HFFc6 (cell line): ENCODE measurements around the gene SMAD2. TPM values are rescaled to one million over a fixed set of nuclear protein-coding genes. Genes with fewer than 3 reads are reported as not detected.
"Not testable (repeated sequence)": the region's sequence is repeated elsewhere in the genome, so short reads cannot be mapped to it uniquely, and the experiment has no call there.

ENCODE experiments used
- DNase-seq: peaks from one replicate; pipeline ENCODE4 v3.0.0-alpha.2; 2018
- H3K27ac Mint-ChIP-seq: 2 replicates; pipeline ENCODE4 v1.8.0; 2020; ENCODE audit warnings: mild to moderate bottlenecking, mixed read lengths
- H3K27me3 Mint-ChIP-seq: 2 replicates; pipeline ENCODE4 v1.8.0; 2021; ENCODE audit warnings: mild to moderate bottlenecking, moderate library complexity, mixed read lengths; ENCODE audit not compliant: insufficient read depth
- H3K36me3 Mint-ChIP-seq: 2 replicates; pipeline ENCODE4 v1.8.0; 2021; ENCODE audit warnings: low read depth, mixed read lengths
- H3K4me1 Mint-ChIP-seq: 2 replicates; pipeline ENCODE4 v1.8.0; 2020; ENCODE audit warnings: low read depth, mixed read lengths
- H3K4me3 Mint-ChIP-seq: 2 replicates; pipeline ENCODE4 v1.8.0; 2020; ENCODE audit warnings: mild to moderate bottlenecking, moderate library complexity, mixed read lengths
- H3K9me3 Mint-ChIP-seq: 2 replicates; pipeline ENCODE4 v1.8.0; 2020; ENCODE audit warnings: mild to moderate bottlenecking, mixed read lengths
- total RNA-seq, 6 experiments: library from RNA; stranded (reverse); fragmentation: NEBNext Ultra II Directional; extraction: Animal tissue kit (Norgen Biotek cat#: 25700); gene quantifications; 2 replicates in 1 of 6; 3 replicates in 5 of 6; pipeline ENCODE4 v1.2.3, GENCODE V29; 2021
- TF ChIP-seq, protein P1 (sequence below): fragments of 200-600 bp; sonication (generic); IDR thresholded peaks from 2 replicates; pipeline ENCODE4 v1.5.0; 2021; ENCODE audit warnings: antibody characterized with exemption, mild to moderate bottlenecking

The SMAD2 gene
- total RNA-seq, 6 experiments from 2014 or later = 99.3 to 116 (median 108) TPM

GRCh38 chr18:47773931-47774330 is 156.5 kb downstream of the SMAD2 start:
- H3K27ac Mint-ChIP-seq = no peak overlapping the region

GRCh38 chr18:47772374-47773248 is 157.8 kb downstream of the SMAD2 start:
- Mint-ChIP-seq H3K4me1 (no peaks in the 10 kb centered on the region), H3K4me3 (no peak overlapping the region), H3K9me3 (no peaks in the 10 kb centered on the region), H3K27me3 (peaks cover 9% of the 10 kb centered on the region), H3K27ac (no peak overlapping the region), H3K36me3 (no peaks in the 10 kb centered on the region)
- TF ChIP-seq, protein P1, sequence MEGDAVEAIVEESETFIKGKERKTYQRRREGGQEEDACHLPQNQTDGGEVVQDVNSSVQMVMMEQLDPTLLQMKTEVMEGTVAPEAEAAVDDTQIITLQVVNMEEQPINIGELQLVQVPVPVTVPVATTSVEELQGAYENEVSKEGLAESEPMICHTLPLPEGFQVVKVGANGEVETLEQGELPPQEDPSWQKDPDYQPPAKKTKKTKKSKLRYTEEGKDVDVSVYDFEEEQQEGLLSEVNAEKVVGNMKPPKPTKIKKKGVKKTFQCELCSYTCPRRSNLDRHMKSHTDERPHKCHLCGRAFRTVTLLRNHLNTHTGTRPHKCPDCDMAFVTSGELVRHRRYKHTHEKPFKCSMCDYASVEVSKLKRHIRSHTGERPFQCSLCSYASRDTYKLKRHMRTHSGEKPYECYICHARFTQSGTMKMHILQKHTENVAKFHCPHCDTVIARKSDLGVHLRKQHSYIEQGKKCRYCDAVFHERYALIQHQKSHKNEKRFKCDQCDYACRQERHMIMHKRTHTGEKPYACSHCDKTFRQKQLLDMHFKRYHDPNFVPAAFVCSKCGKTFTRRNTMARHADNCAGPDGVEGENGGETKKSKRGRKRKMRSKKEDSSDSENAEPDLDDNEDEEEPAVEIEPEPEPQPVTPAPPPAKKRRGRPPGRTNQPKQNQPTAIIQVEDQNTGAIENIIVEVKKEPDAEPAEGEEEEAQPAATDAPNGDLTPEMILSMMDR = peak; percentile 95
- DNase-seq = peak; percentile 54

More at GRCh38 chr18:47773931-47774330, 156.5 kb downstream of the SMAD2 start:
- Mint-ChIP-seq H3K9me3 (no peaks in the 10 kb centered on the region), H3K27me3 (peaks cover 14% of the 10 kb centered on the region), H3K36me3 (no peaks in the 10 kb centered on the region), H3K4me1 (no peaks in the 10 kb centered on the region), H3K4me3 (no peak overlapping the region)
- DNase-seq = no peak
- TF ChIP-seq, protein P1 = no peak

- H3K27me3 Mint-ChIP-seq = peaks cover 9% of the 10 kb centered on the region
- H3K4me1 Mint-ChIP-seq = no peaks in the 10 kb centered on the region
- no peaks in the 10 kb centered on the region for H3K9me3 Mint-ChIP-seq
Observed at GRCh38 chr18:47771922-47772321, 158.5 kb downstream of the SMAD2 start.

GRCh38 chr18:47767699-47768098 is 162.8 kb downstream of the SMAD2 start:
- no peaks in the 10 kb centered on the region for H3K36me3 Mint-ChIP-seq
- H3K4me1 Mint-ChIP-seq = no peaks in the 10 kb centered on the region
- H3K4me3 Mint-ChIP-seq = no peak overlapping the region
- no peak for DNase-seq
- peaks cover 7% of the 10 kb centered on the region for H3K27me3 Mint-ChIP-seq
- H3K9me3 Mint-ChIP-seq = no peaks in the 10 kb centered on the region
- TF ChIP-seq, protein P1 = no peak
- no peak overlapping the region for H3K27ac Mint-ChIP-seq

More at GRCh38 chr18:47771922-47772321, 158.5 kb downstream of the SMAD2 start:
- DNase-seq = no peak
- Mint-ChIP-seq H3K27ac (no peak overlapping the region), H3K4me3 (no peak overlapping the region), H3K36me3 (no peaks in the 10 kb centered on the region)
- TF ChIP-seq, protein P1 = no peak

DNA sequence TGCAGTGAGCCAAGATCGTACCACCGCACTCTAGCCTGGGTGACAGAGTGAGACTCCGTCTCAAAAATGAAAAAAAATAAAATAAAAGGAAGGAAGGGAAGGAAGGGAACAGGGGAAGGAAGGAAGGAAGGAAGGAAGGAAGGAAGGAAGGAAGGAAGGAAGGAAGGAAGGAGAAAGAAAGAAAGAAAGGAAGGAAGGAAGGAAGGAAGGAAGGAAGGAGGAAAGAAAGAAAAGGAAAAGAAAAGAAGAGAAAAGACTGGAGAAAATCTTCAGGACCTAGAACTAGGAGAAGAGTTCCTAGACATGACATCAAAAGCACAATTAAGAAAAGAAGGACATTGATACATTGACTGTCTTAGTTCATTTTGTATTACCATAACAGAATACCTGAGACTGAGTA is 163.3 kb downstream of the SMAD2 start:
- H3K36me3 Mint-ChIP-seq, DNase-seq, H3K4me1 Mint-ChIP-seq, H3K4me3 Mint-ChIP-seq, H3K9me3 Mint-ChIP-seq, H3K27ac Mint-ChIP-seq, H3K27me3 Mint-ChIP-seq: not testable (repeated sequence)
